ENCODE results near the gene C16orf87.

The C16orf87 gene

DNA sequence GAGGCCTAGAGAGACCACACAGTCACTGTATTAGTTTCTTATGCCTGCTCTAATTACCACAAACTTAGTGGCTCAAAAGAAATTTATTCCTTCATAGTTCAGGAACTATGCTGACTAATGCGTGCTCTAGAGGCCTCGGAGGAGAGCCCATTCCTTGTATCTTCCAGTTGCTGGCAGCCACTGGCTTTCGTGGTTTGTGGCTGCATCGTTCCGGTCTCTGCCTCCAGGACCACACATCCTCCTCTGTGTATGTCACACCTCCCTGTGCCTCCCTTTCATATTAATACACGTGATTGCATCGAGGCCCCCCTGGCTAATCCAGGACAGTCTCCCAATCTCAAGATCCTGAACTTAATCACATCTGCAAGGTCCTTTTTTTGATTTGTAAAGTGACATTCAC is 65.9 kb downstream of the C16orf87 start:
- no peak for DNase-seq (ENCODE audit: extremely low read depth, low read depth)
- no peak for TF ChIP-seq CTCF (IDR thresholded peaks at IDR 0.05; ENCODE audit: low read depth, low read length)

- TF ChIP-seq CTCF (IDR thresholded peaks at IDR 0.05; ENCODE audit: low read depth, low read length) = no peak
- no peak for DNase-seq (ENCODE audit: extremely low read depth, low read depth)
Measured at GRCh38 chr16:46763147-46763546, 67.8 kb downstream of the C16orf87 start.

GRCh38 chr16:46762583-46762982 is 68.4 kb downstream of the C16orf87 start:
- no peak for TF ChIP-seq CTCF (IDR thresholded peaks at IDR 0.05; ENCODE audit: low read depth, low read length)

GRCh38 chr16:46759309-46759708 is 71.7 kb downstream of the C16orf87 start:
- no peak for TF ChIP-seq CTCF (IDR thresholded peaks at IDR 0.05; ENCODE audit: low read depth, low read length)
- no peak for DNase-seq (ENCODE audit: extremely low read depth, low read depth)

More at GRCh38 chr16:46762583-46762982, 68.4 kb downstream of the C16orf87 start:
- no peak for DNase-seq (ENCODE audit: extremely low read depth, low read depth)

DNA sequence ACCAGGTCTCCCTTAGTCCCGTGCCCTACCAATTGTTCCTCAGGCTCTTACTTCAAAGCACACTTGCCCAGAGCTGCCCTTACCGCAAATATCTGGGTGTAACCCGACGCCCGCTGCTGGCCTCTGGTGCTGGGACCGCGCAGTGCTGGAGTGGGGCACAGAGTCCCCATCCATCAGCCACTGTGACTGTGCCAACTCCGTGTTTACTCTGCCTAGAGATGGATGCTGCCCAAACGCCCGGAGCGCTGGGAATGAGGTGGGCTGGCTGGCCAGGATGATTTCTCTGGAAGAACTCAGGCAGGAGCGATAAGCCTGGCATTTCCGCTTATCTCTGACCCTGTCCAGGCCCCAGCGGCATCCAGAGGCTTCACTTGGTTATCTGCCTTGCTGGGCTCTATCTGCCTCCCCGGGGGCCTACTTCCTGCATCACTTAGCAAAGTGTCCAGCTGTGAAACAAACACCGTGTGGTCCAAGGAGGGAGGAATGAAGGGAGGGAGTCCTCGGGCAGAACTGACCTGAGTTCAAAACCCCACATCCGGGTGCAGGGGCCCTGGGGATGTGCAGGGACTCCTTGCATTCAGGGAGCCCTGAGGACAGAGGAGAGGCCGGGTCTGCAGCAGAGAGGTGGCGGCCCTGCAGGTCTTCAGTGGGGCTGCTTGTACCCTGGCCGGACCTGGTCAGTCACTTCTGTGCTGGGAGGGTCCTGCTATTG is 73.5 kb downstream of the C16orf87 start:
- no peak for TF ChIP-seq CTCF (IDR thresholded peaks at IDR 0.05; ENCODE audit: low read depth, low read length)
- DNase-seq (ENCODE audit: extremely low read depth, low read depth) = no peak

DNA sequence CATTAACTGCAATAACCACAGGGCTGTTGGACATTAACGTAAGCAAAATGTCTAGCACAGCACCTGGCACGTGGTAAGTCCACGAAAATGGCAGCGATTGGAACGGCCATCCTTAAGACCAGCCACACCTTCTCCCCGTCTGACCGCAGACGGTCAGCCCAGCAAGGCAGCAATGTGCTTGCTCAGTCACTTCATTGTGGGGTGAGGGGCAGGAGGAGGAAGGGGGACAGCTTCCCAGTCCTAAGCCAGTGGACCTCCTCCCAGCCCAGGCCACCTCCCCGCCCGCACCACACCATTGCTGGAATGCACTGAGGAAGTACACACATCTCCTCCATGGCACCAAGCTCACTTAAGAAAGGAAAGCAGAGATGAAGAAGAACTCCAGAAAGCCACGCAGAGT is 74.2 kb downstream of the C16orf87 start:
- DNase-seq (ENCODE audit: extremely low read depth, low read depth) = no peak
- TF ChIP-seq CTCF (IDR thresholded peaks at IDR 0.05; ENCODE audit: low read depth, low read length) = no peak

GRCh38 chr16:46753015-46753414 is 78.0 kb downstream of the C16orf87 start:
- DNase-seq (ENCODE audit: extremely low read depth, low read depth) = no peak

More at GRCh38 chr16:46753015-46753414, 78.0 kb downstream of the C16orf87 start:
- no peak for TF ChIP-seq CTCF (IDR thresholded peaks at IDR 0.05; ENCODE audit: low read depth, low read length)
